MM.1S (cell line): Measurements from ENCODE around the gene ADARB1.

ENCODE experiments used
- EZH2 ChIP-seq: fragments of 300-600 bp; sonication (generic); optimal IDR thresholded peaks from 2 replicates; pipeline ENCODE3; 2017; ENCODE audit warnings: low read depth, mild to moderate bottlenecking, antibody characterized with exemption, low read length, mixed read lengths
- EZH2phosphoT487 ChIP-seq: fragments of 300-600 bp; sonication (generic); IDR thresholded peaks from 2 replicates; pipeline ENCODE4 v1.6.1; 2018; ENCODE audit warnings: antibody characterized with exemption, low read length
- TF ChIP-seq, protein P1 (sequence below): fragments of 300-600 bp; sonication (generic); IDR thresholded peaks from 2 replicates; pipeline ENCODE4 v1.5.1; 2016; ENCODE audit warnings: antibody characterized with exemption, low read length, mixed read lengths

DNA sequence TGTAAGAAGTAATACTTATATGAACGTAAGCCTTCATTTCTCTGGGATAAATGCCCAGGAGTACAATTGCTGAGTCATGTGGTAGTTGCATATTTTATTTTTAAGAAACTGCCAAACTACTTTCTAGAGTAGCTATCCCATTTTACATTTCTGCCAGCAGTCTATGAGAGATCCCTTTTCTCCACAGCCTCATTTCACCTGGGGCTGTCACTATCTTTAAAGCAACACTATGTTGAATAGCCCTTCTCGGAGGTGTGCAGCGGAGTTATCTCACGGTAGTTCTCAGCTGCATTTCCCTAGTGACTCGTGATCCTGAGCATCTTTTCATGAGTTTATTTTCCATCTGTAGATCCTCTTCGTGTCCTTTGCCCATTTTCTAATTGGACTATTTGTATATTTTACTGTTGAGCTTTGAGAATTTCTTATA is 93.4 kb downstream of the ADARB1 start:
- TF ChIP-seq EZH2 (no peak), EZH2phosphoT487 (no peak)
- TF ChIP-seq, protein P1, sequence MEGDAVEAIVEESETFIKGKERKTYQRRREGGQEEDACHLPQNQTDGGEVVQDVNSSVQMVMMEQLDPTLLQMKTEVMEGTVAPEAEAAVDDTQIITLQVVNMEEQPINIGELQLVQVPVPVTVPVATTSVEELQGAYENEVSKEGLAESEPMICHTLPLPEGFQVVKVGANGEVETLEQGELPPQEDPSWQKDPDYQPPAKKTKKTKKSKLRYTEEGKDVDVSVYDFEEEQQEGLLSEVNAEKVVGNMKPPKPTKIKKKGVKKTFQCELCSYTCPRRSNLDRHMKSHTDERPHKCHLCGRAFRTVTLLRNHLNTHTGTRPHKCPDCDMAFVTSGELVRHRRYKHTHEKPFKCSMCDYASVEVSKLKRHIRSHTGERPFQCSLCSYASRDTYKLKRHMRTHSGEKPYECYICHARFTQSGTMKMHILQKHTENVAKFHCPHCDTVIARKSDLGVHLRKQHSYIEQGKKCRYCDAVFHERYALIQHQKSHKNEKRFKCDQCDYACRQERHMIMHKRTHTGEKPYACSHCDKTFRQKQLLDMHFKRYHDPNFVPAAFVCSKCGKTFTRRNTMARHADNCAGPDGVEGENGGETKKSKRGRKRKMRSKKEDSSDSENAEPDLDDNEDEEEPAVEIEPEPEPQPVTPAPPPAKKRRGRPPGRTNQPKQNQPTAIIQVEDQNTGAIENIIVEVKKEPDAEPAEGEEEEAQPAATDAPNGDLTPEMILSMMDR: no peak
